H9 (cell line): Measurements from ENCODE around the gene NR2C1. TPM values are rescaled to one million over a fixed set of nuclear protein-coding genes. Genes with fewer than 3 reads are reported as not detected.

Experiments
- DNase-seq: peaks from one replicate; pipeline ENCODE4 v3.0.0-alpha.2; 2017
- H2AFZ ChIP-seq: one replicate; pipeline ENCODE4 v1.6.1; 2013; ENCODE audit warnings: mild to moderate bottlenecking, low read length, control low read depth, moderate library complexity
- H2AK5ac ChIP-seq: 2 replicates; pipeline ENCODE4 v1.6.1; 2013; ENCODE audit warnings: low read length, control low read depth, mixed read lengths; ENCODE audit not compliant: insufficient read length
- H2BK120ac ChIP-seq: one replicate; pipeline ENCODE4 v1.6.1; 2013; ENCODE audit warnings: low read depth, mild to moderate bottlenecking, low read length, control low read depth, inconsistent platforms; ENCODE audit not compliant: poor library complexity, severe bottlenecking
- H2BK12ac ChIP-seq: 2 replicates; pipeline ENCODE4 v1.6.1; 2013; ENCODE audit warnings: low read length, control low read depth, mixed read lengths, low read depth; ENCODE audit not compliant: insufficient read length
- H2BK15ac ChIP-seq: 2 replicates; pipeline ENCODE4 v1.6.1; 2013; ENCODE audit warnings: low read depth, low read length, control low read depth
- H2BK20ac ChIP-seq: one replicate; pipeline ENCODE4 v1.6.1; 2013; ENCODE audit warnings: low read depth, mild to moderate bottlenecking, low read length, control low read depth, inconsistent platforms; ENCODE audit not compliant: poor library complexity, severe bottlenecking
- H2BK5ac ChIP-seq: 2 replicates; pipeline ENCODE4 v1.6.1; 2013; ENCODE audit warnings: low read length, control low read depth, mixed read lengths; ENCODE audit not compliant: insufficient read length
- H3K14ac ChIP-seq: 2 replicates; pipeline ENCODE4 v1.6.1; 2013; ENCODE audit warnings: low read length, control low read depth; ENCODE audit not compliant: insufficient read depth
- H3K18ac ChIP-seq: 2 replicates; pipeline ENCODE4 v1.6.1; 2013; ENCODE audit warnings: low read depth, mild to moderate bottlenecking, mixed read lengths, low read length, control low read depth; ENCODE audit not compliant: insufficient read length
- H3K23ac ChIP-seq: 2 replicates; pipeline ENCODE4 v1.6.1; 2013; ENCODE audit warnings: low read length, control low read depth, mixed read lengths, low read depth; ENCODE audit not compliant: insufficient read length
- H3K23me2 ChIP-seq: 2 replicates; pipeline ENCODE4 v1.6.1; 2013; ENCODE audit warnings: low read depth, mild to moderate bottlenecking, mixed read lengths, low read length, control low read depth; ENCODE audit not compliant: insufficient read length, poor library complexity, severe bottlenecking
- H3K27ac ChIP-seq: 2 replicates; pipeline ENCODE4 v1.5.1; 2013; ENCODE audit warnings: low read length, control low read depth, mixed read lengths, low read depth; ENCODE audit not compliant: insufficient read length
- H3K27me3 ChIP-seq: 2 replicates; pipeline ENCODE4 v1.6.1; 2013; ENCODE audit warnings: low read length, control low read depth, inconsistent platforms; ENCODE audit not compliant: insufficient read depth
- H3K4ac ChIP-seq: 2 replicates; pipeline ENCODE4 v1.6.1; 2013; ENCODE audit warnings: low read depth, mild to moderate bottlenecking, control low read depth, inconsistent platforms, low read length, moderate library complexity
- H3K4me1 ChIP-seq: 2 replicates; pipeline ENCODE4 v1.6.1; 2013; ENCODE audit warnings: low read length, control low read depth, inconsistent platforms; ENCODE audit not compliant: insufficient read depth
- H3K4me2 ChIP-seq: 2 replicates; pipeline ENCODE4 v1.6.1; 2013; ENCODE audit warnings: low read length, control low read depth, mixed read lengths; ENCODE audit not compliant: insufficient read length, insufficient read depth
- H3K56ac ChIP-seq: 2 replicates; pipeline ENCODE4 v1.6.1; 2013; ENCODE audit warnings: low read depth, mild to moderate bottlenecking, mixed read lengths, low read length, control low read depth; ENCODE audit not compliant: insufficient read length
- H3K79me1 ChIP-seq: 2 replicates; pipeline ENCODE4 v1.6.1; 2013; ENCODE audit warnings: low read depth, mild to moderate bottlenecking, moderate library complexity, low read length, control low read depth, inconsistent platforms; ENCODE audit not compliant: insufficient read depth, poor library complexity, severe bottlenecking
- H3K79me2 ChIP-seq: 2 replicates; pipeline ENCODE4 v1.6.1; 2013; ENCODE audit warnings: low read length, control low read depth, inconsistent platforms; ENCODE audit not compliant: insufficient read depth
- H3K9ac ChIP-seq: 2 replicates; pipeline ENCODE4 v1.6.1; 2013; ENCODE audit warnings: low read length, control low read depth, mixed read lengths; ENCODE audit not compliant: insufficient read length; ENCODE audit errors: extremely low read depth
- H3K9me3 ChIP-seq: one replicate; pipeline ENCODE4 v1.6.1; 2013; ENCODE audit warnings: low read depth, low read length, inconsistent platforms; ENCODE audit not compliant: control insufficient read depth
- H3T11ph ChIP-seq: one replicate; pipeline ENCODE4 v1.6.1; 2013; ENCODE audit warnings: mild to moderate bottlenecking, low read length, control low read depth, inconsistent platforms
- H4K20me1 ChIP-seq: one replicate; pipeline ENCODE4 v1.6.1; 2013; ENCODE audit not compliant: control insufficient read depth, insufficient read length, insufficient read depth
- H4K5ac ChIP-seq: 2 replicates; pipeline ENCODE4 v1.6.1; 2013; ENCODE audit warnings: low read depth, mild to moderate bottlenecking, mixed read lengths, low read length, control low read depth; ENCODE audit not compliant: insufficient read length
- H4K8ac ChIP-seq: replicated peaks from 2 replicates; pipeline ENCODE4 v1.6.1; 2013; ENCODE audit warnings: low read length, control low read depth, mixed read lengths, low read depth; ENCODE audit not compliant: insufficient read length
- H4K91ac ChIP-seq: 2 replicates; pipeline ENCODE4 v1.6.1; 2013; ENCODE audit warnings: low read depth, mild to moderate bottlenecking, moderate library complexity, mixed read lengths, low read length, control low read depth; ENCODE audit not compliant: insufficient read length
- H3K27ac Mint-ChIP-seq, 3 experiments: 2 replicates in 2 of 3; 3 replicates in 1 of 3; pipeline ENCODE4 v1.8.0; 2020 to 2021; ENCODE audit warnings: mixed read lengths in 3 of 3, mild to moderate bottlenecking in 1 of 3, moderate library complexity in 1 of 3
- H3K27me3 Mint-ChIP-seq: 2 replicates; pipeline ENCODE4 v1.8.0; 2021; ENCODE audit warnings: low read depth, mild to moderate bottlenecking, moderate library complexity, mixed read lengths
- H3K36me3 Mint-ChIP-seq, 3 experiments: 2 replicates in 2 of 3; 3 replicates in 1 of 3; pipeline ENCODE4 v1.8.0; 2020 to 2021; ENCODE audit warnings: low read depth in 3 of 3, mixed read lengths in 3 of 3; ENCODE audit not compliant: insufficient read depth in 1 of 3
- H3K4me1 Mint-ChIP-seq, 2 experiments: 2 replicates each; pipeline ENCODE4 v1.8.0; 2020; ENCODE audit warnings: mixed read lengths in 2 of 2
- H3K4me3 Mint-ChIP-seq, 2 experiments: 2 replicates in 1 of 2; 3 replicates in 1 of 2; pipeline ENCODE4 v1.8.0; 2020 to 2021; ENCODE audit warnings: mild to moderate bottlenecking in 2 of 2, mixed read lengths in 2 of 2, moderate library complexity in 1 of 2
- H3K9me3 Mint-ChIP-seq, 2 experiments: 2 replicates in 1 of 2; 3 replicates in 1 of 2; pipeline ENCODE4 v1.8.0; 2020; ENCODE audit warnings: mild to moderate bottlenecking in 2 of 2, mixed read lengths in 2 of 2, moderate library complexity in 1 of 2
- CTCF ChIP-seq: fragments of 200-600 bp; sonication (generic); conservative IDR thresholded peaks from 3 replicates; pipeline ENCODE4 v1.8.0; 2021; ENCODE audit warnings: antibody characterized with exemption, mild to moderate bottlenecking
- WGBS: extraction: QIAGEN DNeasy Blood & Tissue Kit; methylation state at CpG from one replicate; pipeline ENCODE4 v1.1.7; 2013; ENCODE audit warnings: missing lambda C conversion rate, low lambda C conversion rate, mixed read lengths; ENCODE audit not compliant: insufficient read length; ENCODE audit errors: extremely low coverage; 5-methylcytosine and 5-hydroxymethylcytosine counted together
- total RNA-seq: library from RNA; stranded (reverse); gene quantifications from 2 replicates; pipeline ENCODE4 v1.2.1, GENCODE V29; 2021

NR2C1 gene
- total RNA-seq, 1 experiment from 2014 or later = 47.0 TPM

- Histone ChIP-seq H4K5ac (no peak overlapping the region), H2BK20ac (no peak overlapping the region), H3K79me2 (no peaks in the 10 kb centered on the region), H2AK5ac (no peak overlapping the region), H2BK12ac (no peak overlapping the region), H3K23me2 (no peaks in the 10 kb centered on the region), H4K8ac (no peak overlapping the region), H3K4ac (no peak overlapping the region), H3K9me3 (no peaks in the 10 kb centered on the region), H3K4me2 (no peak overlapping the region), H3K27me3 (no peaks in the 10 kb centered on the region), H3K4me1 (peaks cover 2% of the 10 kb centered on the region; the same call in 1 of the 2 replicates), H3T11ph (no peak overlapping the region), H4K91ac (no peak overlapping the region), H3K79me1 (no peaks in the 10 kb centered on the region), H4K20me1 (no peaks in the 10 kb centered on the region), H3K27ac (peak overlapping the region; percentile 60), H3K18ac (no peak overlapping the region), H2BK5ac (no peak overlapping the region), H2AFZ (no peak overlapping the region), H3K23ac (no peak overlapping the region), H3K9ac (no peak overlapping the region), H3K14ac (no peak overlapping the region), H3K56ac (no peak overlapping the region), H2BK120ac (no peak overlapping the region), H2BK15ac (no peak overlapping the region)
- H3K27ac Mint-ChIP-seq = peak overlapping the region in 1 of 3 experiments; percentile 83; a peak in 2 of 7 replicates
- H3K36me3 Mint-ChIP-seq = peaks cover 7 to 32% (median 23%) of the 10 kb centered on the region in 3 experiments; a peak in 6 of 7 replicates
- no peaks in the 10 kb centered on the region for H3K27me3 Mint-ChIP-seq
- no peak for DNase-seq
- H3K4me3 Mint-ChIP-seq = no peak overlapping the region
- H3K9me3 Mint-ChIP-seq = no peaks in the 10 kb centered on the region
- peaks cover 30 to 33% of the 10 kb centered on the region in 2 experiments for H3K4me1 Mint-ChIP-seq
- TF ChIP-seq CTCF = peak; percentile 83
- WGBS = no CpG with 5 or more reads among the region's 2 CpGs
Measured at GRCh38 chr12:95117178-95117599, 43.8 kb upstream of the NR2C1 start.
